ENCODE results near the gene MIER1.

MIER1 gene

GRCh38 chr1:67001682-67002425 lies 77.1 kb downstream of the MIER1 start:
- DNase-seq: no peak

DNA sequence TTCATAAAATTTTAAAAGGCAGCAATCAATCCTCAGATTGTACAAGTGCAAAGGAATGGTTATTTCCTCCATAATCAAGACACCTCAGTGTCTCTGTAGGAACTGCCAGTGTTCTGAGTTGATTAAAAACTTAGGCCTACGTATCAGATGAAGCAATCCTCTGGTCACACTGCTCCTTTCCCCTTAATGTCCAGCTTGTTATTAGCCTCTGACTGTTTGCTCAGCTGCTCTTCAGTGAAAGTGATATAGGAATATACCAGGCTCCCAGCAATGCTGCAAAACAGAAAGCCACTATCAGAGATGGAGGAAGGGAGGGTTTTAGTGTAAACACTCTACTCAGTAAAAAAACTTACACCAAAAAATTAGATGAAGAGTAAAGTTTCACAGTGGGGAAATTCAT lies 79.4 kb downstream of the MIER1 start:
- DNase-seq: no peak

- DNase-seq: no peak
Measured at GRCh38 chr1:67005068-67005467, 80.3 kb downstream of the MIER1 start.

DNA sequence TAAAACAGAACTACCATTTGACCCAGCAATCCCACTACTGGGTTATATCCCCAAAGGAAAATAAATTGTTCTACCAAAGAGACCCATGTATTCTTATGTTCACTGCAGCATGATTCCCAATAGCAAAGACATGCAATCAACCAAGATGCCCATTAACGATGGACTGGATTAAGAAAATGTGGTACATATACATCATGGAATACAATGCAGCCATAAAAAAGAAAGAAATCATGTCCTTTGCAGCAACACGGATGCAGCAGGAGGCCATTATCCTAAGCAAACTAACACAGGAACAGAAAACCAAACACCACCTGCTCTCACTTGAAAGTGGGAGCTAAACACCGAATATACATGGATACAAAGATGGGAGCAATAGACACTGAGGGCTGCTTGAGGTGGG lies 85.0 kb downstream of the MIER1 start:
- no peak for DNase-seq

DNA sequence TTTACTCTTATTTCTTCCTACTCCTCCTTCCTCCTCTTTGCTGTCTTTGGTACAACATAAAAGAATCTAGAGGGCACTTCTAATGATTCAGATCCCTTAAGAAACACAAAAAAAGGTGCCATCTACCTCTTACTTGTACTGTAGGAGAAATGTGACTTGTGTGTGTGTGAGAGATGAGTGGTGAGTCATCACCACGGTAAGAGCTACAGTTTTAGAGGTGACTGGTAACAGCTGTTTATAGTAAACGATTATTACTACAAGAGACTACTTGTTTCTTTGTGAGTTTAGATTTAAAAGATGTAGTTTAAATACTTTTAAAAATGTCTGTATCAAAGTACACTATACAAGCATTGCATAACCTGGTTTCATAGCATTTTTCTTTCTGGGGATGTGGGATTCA lies 88.8 kb downstream of the MIER1 start:
- peak; percentile 50 for DNase-seq

DNA sequence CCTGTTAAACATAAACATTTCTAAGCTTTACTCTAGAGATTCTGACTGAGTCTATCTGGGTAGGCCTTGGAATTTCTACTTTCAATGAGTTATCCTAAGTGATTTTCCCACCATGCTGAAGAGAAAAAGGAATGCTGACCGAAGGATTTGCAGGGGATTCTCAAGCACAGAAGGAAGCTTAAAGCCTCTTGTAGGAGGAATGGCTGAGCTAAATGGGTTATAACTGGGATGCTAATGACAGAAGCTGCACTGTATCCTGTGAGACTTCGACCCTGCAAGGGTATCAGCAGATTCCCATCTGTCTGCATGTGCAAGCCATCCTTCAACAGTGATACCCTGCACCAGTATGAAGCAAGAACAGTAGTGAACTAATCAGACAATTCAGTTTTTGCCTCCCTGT lies 93.8 kb downstream of the MIER1 start:
- DNase-seq: no peak

DNA sequence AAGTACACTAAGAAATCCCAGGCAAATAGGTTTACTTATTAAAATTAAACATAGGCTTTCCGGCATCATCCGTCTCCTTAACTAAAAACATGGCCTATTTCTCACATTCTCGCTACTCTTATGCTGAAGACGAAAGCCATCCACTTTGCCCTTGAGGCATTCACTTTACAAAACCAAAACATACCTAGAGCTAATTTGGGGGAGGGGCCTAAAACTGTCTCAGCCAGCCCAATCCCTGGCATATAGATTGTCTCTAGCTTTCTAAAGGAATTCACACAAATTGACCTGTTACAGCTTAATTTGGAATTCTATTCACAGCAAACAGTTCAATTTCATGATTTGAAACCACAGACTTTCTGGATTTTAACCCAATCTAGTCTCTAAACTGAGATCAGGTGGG lies 94.3 kb downstream of the MIER1 start:
- DNase-seq: no peak

GRCh38 chr1:67019600-67020136 lies 94.9 kb downstream of the MIER1 start:
- no peak for DNase-seq

DNA sequence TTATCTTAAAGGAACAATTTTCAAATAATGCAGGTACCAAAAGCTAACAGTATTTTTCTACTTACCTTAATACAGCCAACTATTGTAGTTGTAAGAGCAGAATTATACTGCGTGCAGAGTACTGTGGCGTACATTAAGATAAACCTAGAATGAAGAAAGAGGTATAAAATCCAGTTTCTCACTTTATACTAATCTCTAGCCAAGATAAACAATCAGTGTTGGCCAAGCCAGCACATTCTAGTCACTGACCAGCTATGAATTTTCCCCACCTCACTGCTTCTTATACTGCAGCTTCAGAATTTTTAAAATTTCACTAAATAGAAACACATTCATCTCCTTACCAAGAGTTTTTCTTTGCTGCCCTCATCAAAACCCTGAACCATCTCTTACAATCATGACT lies 95.5 kb downstream of the MIER1 start:
- DNase-seq: no peak

DNA sequence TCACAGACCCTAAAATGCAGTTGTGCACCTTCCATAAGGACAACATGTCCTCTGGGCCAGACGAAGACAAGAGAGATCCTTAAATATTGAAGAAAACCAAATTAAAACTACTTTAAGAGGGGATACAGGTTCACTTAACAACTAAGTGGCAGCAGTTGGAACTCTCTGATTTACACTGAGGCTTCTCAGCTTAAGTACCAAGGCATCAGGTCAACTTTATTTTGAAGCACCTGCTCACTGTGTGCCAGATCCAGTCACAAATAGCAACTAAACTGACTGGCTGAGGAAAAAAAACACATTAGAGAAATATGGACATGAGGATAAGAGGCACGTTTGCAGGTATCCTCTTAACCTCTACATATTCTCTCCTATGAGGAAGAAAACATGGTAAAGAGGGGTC lies 96.0 kb downstream of the MIER1 start:
- DNase-seq: no peak

GRCh38 chr1:67029472-67029871 lies 104.7 kb downstream of the MIER1 start:
- DNase-seq: no peak

GRCh38 chr1:67031121-67031858 lies 106.5 kb downstream of the MIER1 start:
- no peak for DNase-seq

- no peak for DNase-seq
Measured at GRCh38 chr1:67031859-67032247, 107.1 kb downstream of the MIER1 start.
